Measurements from ENCODE around the gene FYCO1.

- TF ChIP-seq CTCF (IDR thresholded peaks at IDR 0.05; ENCODE audit: poor library complexity) (no peak), EZH2 (IDR thresholded peaks at IDR 0.05; ENCODE audit: borderline replicate concordance) (no peak), EZH2phosphoT487 (IDR thresholded peaks at IDR 0.05; ENCODE audit: low read depth, severe bottlenecking, unreplicated experiment) (no peak)
Measured at GRCh38 chr3:46024131-46024530, 28.5 kb upstream of the FYCO1 start.

All from hepatocyte (in vitro differentiated cells).